Measurements from ENCODE around the gene TNK2. TPM values are rescaled to one million over a fixed set of nuclear protein-coding genes. Genes with fewer than 3 reads are reported as not detected.

The TNK2 gene
- total and polyA plus RNA-seq, 2 of the 8 experiments (the other 6 are each of a cell fraction or from before 2014, with no cell fraction given), result 10.4 to 33.9 TPM

GRCh38 chr3:195908694-195909581 lies 587 bp upstream of the TNK2 start:
- Histone ChIP-seq H3K36me3 (ENCODE audit: control insufficient read depth in 2 of 4, insufficient read depth in 4 of 4, low read length in 3 of 4) (no peaks in the 10 kb centered on the region), H2AFZ (ENCODE audit: low read length) (no peak overlapping the region), H4K5ac (ENCODE audit: insufficient read length, low read depth, low read length) (no peak overlapping the region), H3K9me3 (ENCODE audit: insufficient read depth in 2 of 2, low read depth in 1 of 2, low read length in 1 of 2) (no peaks in the 10 kb centered on the region), H3K4ac (replicated peaks; ENCODE audit: insufficient read length, low read depth, low read length) (no peak overlapping the region), H2BK120ac (replicated peaks; ENCODE audit: low read depth, low read length) (no peak overlapping the region), H2BK12ac (ENCODE audit: low read depth, low read length) (no peak overlapping the region), H3K4me2 (ENCODE audit: insufficient read depth in 1 of 2, low read depth in 2 of 2, low read length in 2 of 2) (peak overlapping the region; percentile 81 to 100), H3K23me2 (ENCODE audit: low read depth, low read length) (peaks cover 13% of the 10 kb centered on the region), H3K23ac (ENCODE audit: insufficient read length) (no peak overlapping the region), H2BK15ac (ENCODE audit: low read length) (no peak overlapping the region), H3K14ac (ENCODE audit: insufficient read length) (no peak overlapping the region), H3K56ac (replicated peaks; ENCODE audit: insufficient read length, low read depth, low read length) (no peak overlapping the region), H2BK5ac (ENCODE audit: low read depth, low read length) (no peak overlapping the region), H4K20me1 (replicated peaks in 1 of 2; ENCODE audit: control insufficient read depth in 1 of 2, insufficient read depth in 2 of 2, low read length in 2 of 2) (peaks cover 5 to 23% of the 10 kb centered on the region in 2 experiments), H4K91ac (replicated peaks; ENCODE audit: insufficient read length, low read length) (no peak overlapping the region), H3K4me1 (replicated peaks in 1 of 4; ENCODE audit: control insufficient read depth in 3 of 4, insufficient read depth in 4 of 4, low read length in 3 of 4) (peaks cover 7 to 20% (median 16%) of the 10 kb centered on the region in 4 experiments; a peak in 6 of 7 replicates), H2AK5ac (ENCODE audit: low read depth, low read length) (no peak overlapping the region), H3K18ac (ENCODE audit: extremely low read depth, low read length) (peak overlapping the region; percentile 19; the same call in 1 of the 2 replicates), H3K27me3 (replicated peaks in 1 of 4; ENCODE audit: control insufficient read depth in 3 of 4, extremely low read depth in 1 of 4, insufficient read depth in 3 of 4, low read length in 3 of 4) (peaks cover 0 to 15% (median 5%) of the 10 kb centered on the region in 4 experiments; a peak in 5 of 7 replicates), H4K8ac (ENCODE audit: extremely low read depth, insufficient read depth, low read length) (peak overlapping the region; percentile 58), H3K9ac (replicated peaks in 1 of 4; ENCODE audit: extremely low read depth in 1 of 4, low read depth in 3 of 4, low read length in 3 of 4) (peak overlapping the region in 2 of 4 experiments; percentile 33 to 50; a peak in 2 of 7 replicates), H3K4me3 (ENCODE audit: extremely low read depth in 1 of 4, insufficient read depth in 2 of 4, low read depth in 3 of 4, low read length in 4 of 4) (peak overlapping the region; percentile 69 to 79 (median 74)), H3K27ac (ENCODE audit: low read depth, low read length) (no peak overlapping the region), H3K79me2 (ENCODE audit: control insufficient read depth in 1 of 2, insufficient read depth in 2 of 2, low read length in 2 of 2) (peaks cover 7 to 18% of the 10 kb centered on the region in 2 experiments; a peak in 3 of 4 replicates), H2BK20ac (ENCODE audit: low read length) (no peak overlapping the region), H3K79me1 (ENCODE audit: low read depth, low read length) (no peaks in the 10 kb centered on the region; the same call in 1 of the 2 replicates)
- ChIA-PET CTCF (ENCODE audit: partially characterized antibody) (interaction anchor here (0.6 to 3.6 kb wide), 7 partner anchors 11 to 96 kb away, joined by 3 to 28 read pairs (median 6); no protein-coding TSS in a partner anchor), POLR2A (ENCODE audit: partially characterized antibody) (interaction anchor here (1.5 to 1.9 kb wide), 3 partner anchors 11 to 15 kb away, joined by 5 to 10 read pairs (median 7); no protein-coding TSS in a partner anchor)
- DNase-seq (ENCODE audit: low read depth in 1 of 2, low spot score in 2 of 2) (peak in 1 of 2 experiments; percentile 68), FAIRE-seq (no peak)
- 0% methylated on average over 12 of the region's 103 CpGs; no CpG with 5 or more reads in 1 of the 2 experiments for WGBS, 2 experiments (ENCODE audit: extremely low coverage in 1 of 2, insufficient coverage in 1 of 2, insufficient read length in 1 of 2, insufficient replicate concordance in 2 of 2, low coverage in 1 of 2, low lambda C conversion rate in 2 of 2, missing lambda C conversion rate in 1 of 2)
- TF ChIP-seq KDM4A (IDR thresholded peaks at IDR 0.05; ENCODE audit: low read depth, low read length, severe bottlenecking) (peak; percentile 69), BRCA1 (IDR thresholded peaks at IDR 0.05; ENCODE audit: low read depth, low read length) (no peak), BCL11A (IDR thresholded peaks at IDR 0.05; ENCODE audit: low read depth in 2 of 2, low read length in 2 of 2) (no peak), EZH2 (IDR thresholded peaks at IDR 0.05; ENCODE audit: low read depth, low read length, severe bottlenecking) (peak; percentile 16)
